Endothelial cell of umbilical vein (primary cell): ENCODE measurements around the gene NKD1.

Experiments used
- EZH2 ChIP-seq: IDR thresholded peaks from 2 replicates; pipeline ENCODE4 v1.6.1; 2012; ENCODE audit warnings: borderline replicate concordance, low read depth, mild to moderate bottlenecking, moderate library complexity, low read length, inconsistent platforms; ENCODE audit not compliant: severe bottlenecking
- POLR2A ChIP-seq: IDR thresholded peaks from 2 replicates; pipeline ENCODE4 v1.6.1; 2012; ENCODE audit warnings: low read depth, mild to moderate bottlenecking, control low read depth, low read length
- POLR2AphosphoS5 ChIP-seq: IDR thresholded peaks from 2 replicates; pipeline ENCODE4 v1.6.1; 2012; ENCODE audit warnings: low read depth, mild to moderate bottlenecking, control low read depth, low read length, moderate library complexity; ENCODE audit not compliant: insufficient read depth
- TF ChIP-seq, protein P1 (sequence below), 2 donors: IDR thresholded peaks; 1 replicate in 1 of 2; 2 replicates in 1 of 2; pipeline ENCODE4 v1.5.1; 2011; ENCODE audit warnings: low read length in 2 of 2, mild to moderate bottlenecking in 2 of 2, moderate library complexity in 2 of 2, control low read depth in 1 of 2, inconsistent platforms in 1 of 2, low read depth in 1 of 2; ENCODE audit not compliant: insufficient read depth in 1 of 2; ENCODE audit errors: extremely low read depth in 1 of 2
- TF ChIP-seq, protein P2 (sequence below): IDR thresholded peaks from 2 replicates; pipeline ENCODE4 v1.6.1; 2011; ENCODE audit not compliant: insufficient read depth, insufficient read length

DNA sequence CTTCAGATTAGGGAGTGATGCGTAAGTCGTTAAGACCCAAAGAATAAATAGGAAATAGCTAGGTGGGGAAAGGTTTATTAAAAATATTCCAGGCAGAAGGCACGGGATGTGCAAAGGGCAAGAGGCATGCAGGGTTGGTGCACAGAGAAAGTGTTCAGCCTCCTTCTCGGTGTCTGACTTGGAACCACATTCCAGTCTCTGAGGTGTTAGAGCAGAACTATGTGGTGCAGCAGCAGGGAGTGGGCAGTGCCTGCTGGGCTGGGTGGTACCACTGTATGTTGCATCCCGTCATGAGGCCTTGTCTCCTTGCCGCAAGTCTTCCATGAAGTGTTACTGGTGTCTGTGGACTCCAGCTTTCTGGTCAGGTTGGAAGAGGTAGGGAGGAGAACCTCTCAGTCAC, 11.1 kb downstream of the NKD1 start:
- TF ChIP-seq, protein P1, sequence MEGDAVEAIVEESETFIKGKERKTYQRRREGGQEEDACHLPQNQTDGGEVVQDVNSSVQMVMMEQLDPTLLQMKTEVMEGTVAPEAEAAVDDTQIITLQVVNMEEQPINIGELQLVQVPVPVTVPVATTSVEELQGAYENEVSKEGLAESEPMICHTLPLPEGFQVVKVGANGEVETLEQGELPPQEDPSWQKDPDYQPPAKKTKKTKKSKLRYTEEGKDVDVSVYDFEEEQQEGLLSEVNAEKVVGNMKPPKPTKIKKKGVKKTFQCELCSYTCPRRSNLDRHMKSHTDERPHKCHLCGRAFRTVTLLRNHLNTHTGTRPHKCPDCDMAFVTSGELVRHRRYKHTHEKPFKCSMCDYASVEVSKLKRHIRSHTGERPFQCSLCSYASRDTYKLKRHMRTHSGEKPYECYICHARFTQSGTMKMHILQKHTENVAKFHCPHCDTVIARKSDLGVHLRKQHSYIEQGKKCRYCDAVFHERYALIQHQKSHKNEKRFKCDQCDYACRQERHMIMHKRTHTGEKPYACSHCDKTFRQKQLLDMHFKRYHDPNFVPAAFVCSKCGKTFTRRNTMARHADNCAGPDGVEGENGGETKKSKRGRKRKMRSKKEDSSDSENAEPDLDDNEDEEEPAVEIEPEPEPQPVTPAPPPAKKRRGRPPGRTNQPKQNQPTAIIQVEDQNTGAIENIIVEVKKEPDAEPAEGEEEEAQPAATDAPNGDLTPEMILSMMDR (IDR thresholded peaks at IDR 0.05; ENCODE audit: extremely low read depth in 1 of 2, insufficient read depth in 1 of 2, low read depth in 1 of 2, low read length in 2 of 2): no peak
- TF ChIP-seq POLR2A (no peak), POLR2AphosphoS5 (no peak), EZH2 (no peak)
- TF ChIP-seq, protein P2, sequence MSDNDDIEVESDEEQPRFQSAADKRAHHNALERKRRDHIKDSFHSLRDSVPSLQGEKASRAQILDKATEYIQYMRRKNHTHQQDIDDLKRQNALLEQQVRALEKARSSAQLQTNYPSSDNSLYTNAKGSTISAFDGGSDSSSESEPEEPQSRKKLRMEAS: no peak
